ENCODE results near the gene FLNB. TPM values are rescaled to one million over a fixed set of nuclear protein-coding genes. Genes with fewer than 3 reads are reported as not detected.

Gene FLNB
- total and polyA plus RNA-seq, 2 of the 13 experiments (the other 11 are each of a cell fraction or from before 2014, with no cell fraction given): 106 to 130 TPM

DNA sequence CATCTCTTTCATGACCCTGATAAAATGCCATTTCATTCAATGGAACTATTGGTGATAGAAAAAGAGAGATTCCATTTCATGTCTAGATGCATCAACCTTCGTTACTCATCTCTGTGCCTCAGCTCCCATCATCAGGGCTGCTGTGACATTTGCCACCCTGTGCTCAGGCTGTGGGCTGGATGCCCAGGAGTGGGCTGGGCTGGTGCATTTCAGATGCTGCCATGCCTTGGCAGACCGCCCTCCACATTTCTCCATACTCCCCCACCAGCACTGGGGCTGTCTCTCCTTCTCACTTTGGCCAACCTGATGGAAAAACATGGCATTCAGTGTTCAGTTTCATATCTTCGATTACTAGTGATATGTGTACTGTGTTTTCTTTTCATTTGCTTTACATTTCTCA, 143.4 kb downstream of the FLNB start:
- Histone ChIP-seq H3K4me2 (ENCODE audit: low read depth, low read length) (no peak overlapping the region), H3K9ac (ENCODE audit: insufficient read depth, low read depth, low read length) (no peak overlapping the region), H3K36me3 (replicated peaks in 1 of 2; ENCODE audit: control insufficient read depth in 1 of 2, insufficient read depth in 2 of 2, low read length in 2 of 2) (peaks cover 69 to 93% of the 10 kb centered on the region in 2 experiments), H3K27me3 (ENCODE audit: control insufficient read depth in 1 of 2, insufficient read depth in 2 of 2, low read length in 2 of 2) (no peaks in the 10 kb centered on the region), H3K4me3 (replicated peaks in 1 of 3; ENCODE audit: insufficient read depth in 1 of 3, low read depth in 2 of 3, low read length in 3 of 3) (no peak overlapping the region), H3K9me3 (ENCODE audit: low read length) (no peaks in the 10 kb centered on the region), H3K4me1 (ENCODE audit: insufficient read depth, low read length) (no peaks in the 10 kb centered on the region), H3K27ac (ENCODE audit: extremely low read length, insufficient read depth, low read length) (no peak overlapping the region), H2AFZ (ENCODE audit: low read length) (no peak overlapping the region), H3K79me2 (ENCODE audit: insufficient read depth, low read length) (no peaks in the 10 kb centered on the region), H4K20me1 (ENCODE audit: insufficient read depth, low read length) (no peaks in the 10 kb centered on the region)
- intact Hi-C loops (cut with micrococcal nuclease; ENCODE audit: unreplicated experiment): no loop called here
- TF ChIP-seq ATM (IDR thresholded peaks at IDR 0.05; ENCODE audit: borderline replicate concordance): no peak
- peak; percentile 15 for TF ChIP-seq RBM22 (optimal IDR thresholded peaks at IDR 0.05; ENCODE audit: low read length)
- ATAC-seq (no peak), FAIRE-seq (no peak), DNase-seq (ENCODE audit: low spot score) (no peak)
- ChIA-PET CTCF (ENCODE audit: low intra/inter-chr PET ratio, low total read pairs) (no interaction called here), POLR2A (no interaction called here)
- BruUV-seq (replicated peaks): no TSS peak
- in situ Hi-C loops (cut with HindIII; ENCODE audit: extremely low pct_ligation_motif_present, low pct_unique_long_range_greater_than_20kb): no loop called here
- 100% methylated on average over 3 of the region's 3 CpGs for WGBS (ENCODE audit: low lambda C conversion rate)

DNA sequence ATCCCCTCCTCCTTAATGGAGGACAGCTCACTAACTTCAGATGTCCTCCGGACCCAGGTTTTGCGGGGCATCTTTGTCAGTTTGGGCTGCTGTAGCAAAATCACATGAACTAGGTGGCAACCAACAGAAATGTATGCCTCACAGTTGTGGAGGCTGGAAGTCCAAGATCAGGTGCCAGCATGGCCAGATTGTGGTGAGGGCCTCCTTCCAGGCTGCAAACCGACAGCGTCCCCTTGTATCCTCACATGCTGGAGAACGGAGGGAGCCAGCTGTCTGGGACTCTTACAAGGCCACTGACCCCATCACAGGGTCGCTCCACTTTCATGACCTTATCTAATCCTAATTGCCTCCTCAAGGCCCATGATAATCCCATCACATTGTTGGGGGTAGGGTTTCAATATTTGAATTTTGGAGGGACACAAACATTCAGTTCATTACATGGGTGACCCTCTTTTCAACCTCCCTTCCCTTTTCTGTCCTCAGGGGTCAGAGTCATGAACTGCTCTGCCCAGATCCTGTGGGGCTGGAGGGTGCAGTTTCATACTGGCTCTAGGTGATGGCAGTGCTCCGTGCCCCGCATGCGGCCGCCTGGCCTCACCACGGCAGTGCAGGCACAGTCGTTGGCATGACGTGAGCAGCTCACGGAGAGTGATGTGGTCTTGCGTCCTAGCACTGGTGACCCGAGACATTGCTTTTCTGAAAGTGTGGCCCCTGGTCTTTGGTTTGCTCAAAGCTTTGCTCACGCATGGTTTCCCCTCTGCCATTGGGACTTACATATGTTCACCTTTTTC, 144.2 kb downstream of the FLNB start:
- DNase-seq (ENCODE audit: low spot score) (no peak), ATAC-seq (peak; percentile 10; the same call in 2 of the 3 replicates), FAIRE-seq (no peak)
- no peak overlapping the region for H3K9ac ChIP-seq (ENCODE audit: insufficient read depth, low read depth, low read length)
- H3K9me3 ChIP-seq (ENCODE audit: low read length): no peaks in the 10 kb centered on the region
- H3K79me2 ChIP-seq (ENCODE audit: insufficient read depth, low read length): no peaks in the 10 kb centered on the region
- no peaks in the 10 kb centered on the region for H3K27me3 ChIP-seq (ENCODE audit: control insufficient read depth in 1 of 2, insufficient read depth in 2 of 2, low read length in 2 of 2)
- H4K20me1 ChIP-seq (ENCODE audit: insufficient read depth, low read length): no peaks in the 10 kb centered on the region
- ChIA-PET POLR2A (no interaction called here), CTCF (ENCODE audit: low intra/inter-chr PET ratio, low total read pairs) (no interaction called here)
- in situ Hi-C loops (cut with HindIII; ENCODE audit: extremely low pct_ligation_motif_present, low pct_unique_long_range_greater_than_20kb) (no loop called here), intact Hi-C loops (cut with micrococcal nuclease; ENCODE audit: unreplicated experiment) (no loop called here)
- no peaks in the 10 kb centered on the region for H3K4me1 ChIP-seq (ENCODE audit: insufficient read depth, low read length)
- no peak overlapping the region for H2AFZ ChIP-seq (ENCODE audit: low read length)
- no peak overlapping the region for H3K27ac ChIP-seq (ENCODE audit: extremely low read length, insufficient read depth, low read length)
- BruUV-seq (replicated peaks): no TSS peak
- H3K36me3 ChIP-seq (replicated peaks in 1 of 2; ENCODE audit: control insufficient read depth in 1 of 2, insufficient read depth in 2 of 2, low read length in 2 of 2): peaks cover 64 to 92% of the 10 kb centered on the region in 2 experiments
- no peak overlapping the region for H3K4me3 ChIP-seq (replicated peaks in 1 of 3; ENCODE audit: insufficient read depth in 1 of 3, low read depth in 2 of 3, low read length in 3 of 3)
- no peak overlapping the region for H3K4me2 ChIP-seq (ENCODE audit: low read depth, low read length)
- WGBS (ENCODE audit: low lambda C conversion rate): 100% methylated on average over 6 of the region's 17 CpGs
- TF ChIP-seq, protein P1, sequence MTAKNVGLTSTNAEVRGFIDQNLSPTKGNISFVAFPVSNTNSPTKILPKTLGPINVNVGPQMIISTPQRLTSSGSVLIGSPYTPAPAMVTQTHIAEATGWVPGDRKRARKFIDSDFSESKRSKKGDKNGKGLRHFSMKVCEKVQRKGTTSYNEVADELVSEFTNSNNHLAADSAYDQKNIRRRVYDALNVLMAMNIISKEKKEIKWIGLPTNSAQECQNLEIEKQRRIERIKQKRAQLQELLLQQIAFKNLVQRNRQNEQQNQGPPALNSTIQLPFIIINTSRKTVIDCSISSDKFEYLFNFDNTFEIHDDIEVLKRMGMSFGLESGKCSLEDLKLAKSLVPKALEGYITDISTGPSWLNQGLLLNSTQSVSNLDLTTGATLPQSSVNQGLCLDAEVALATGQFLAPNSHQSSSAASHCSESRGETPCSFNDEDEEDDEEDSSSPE (CRISPR knock-in tag; IDR thresholded peaks at IDR 0.05): no peak
- TF ChIP-seq HDAC1 (CRISPR knock-in tag; IDR thresholded peaks at IDR 0.05) (no peak), ZNF569 (CRISPR knock-in tag; IDR thresholded peaks at IDR 0.05; ENCODE audit: borderline replicate concordance) (no peak)
- TF ChIP-seq, protein P2, sequence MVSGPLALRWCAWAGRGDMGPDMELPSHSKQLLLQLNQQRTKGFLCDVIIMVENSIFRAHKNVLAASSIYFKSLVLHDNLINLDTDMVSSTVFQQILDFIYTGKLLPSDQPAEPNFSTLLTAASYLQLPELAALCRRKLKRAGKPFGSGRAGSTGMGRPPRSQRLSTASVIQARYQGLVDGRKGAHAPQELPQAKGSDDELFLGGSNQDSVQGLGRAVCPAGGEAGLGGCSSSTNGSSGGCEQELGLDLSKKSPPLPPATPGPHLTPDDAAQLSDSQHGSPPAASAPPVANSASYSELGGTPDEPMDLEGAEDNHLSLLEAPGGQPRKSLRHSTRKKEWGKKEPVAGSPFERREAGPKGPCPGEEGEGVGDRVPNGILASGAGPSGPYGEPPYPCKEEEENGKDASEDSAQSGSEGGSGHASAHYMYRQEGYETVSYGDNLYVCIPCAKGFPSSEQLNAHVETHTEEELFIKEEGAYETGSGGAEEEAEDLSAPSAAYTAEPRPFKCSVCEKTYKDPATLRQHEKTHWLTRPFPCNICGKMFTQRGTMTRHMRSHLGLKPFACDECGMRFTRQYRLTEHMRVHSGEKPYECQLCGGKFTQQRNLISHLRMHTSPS (CRISPR knock-in tag; IDR thresholded peaks at IDR 0.05; ENCODE audit: low read depth): no peak
- TF ChIP-seq, protein P3, sequence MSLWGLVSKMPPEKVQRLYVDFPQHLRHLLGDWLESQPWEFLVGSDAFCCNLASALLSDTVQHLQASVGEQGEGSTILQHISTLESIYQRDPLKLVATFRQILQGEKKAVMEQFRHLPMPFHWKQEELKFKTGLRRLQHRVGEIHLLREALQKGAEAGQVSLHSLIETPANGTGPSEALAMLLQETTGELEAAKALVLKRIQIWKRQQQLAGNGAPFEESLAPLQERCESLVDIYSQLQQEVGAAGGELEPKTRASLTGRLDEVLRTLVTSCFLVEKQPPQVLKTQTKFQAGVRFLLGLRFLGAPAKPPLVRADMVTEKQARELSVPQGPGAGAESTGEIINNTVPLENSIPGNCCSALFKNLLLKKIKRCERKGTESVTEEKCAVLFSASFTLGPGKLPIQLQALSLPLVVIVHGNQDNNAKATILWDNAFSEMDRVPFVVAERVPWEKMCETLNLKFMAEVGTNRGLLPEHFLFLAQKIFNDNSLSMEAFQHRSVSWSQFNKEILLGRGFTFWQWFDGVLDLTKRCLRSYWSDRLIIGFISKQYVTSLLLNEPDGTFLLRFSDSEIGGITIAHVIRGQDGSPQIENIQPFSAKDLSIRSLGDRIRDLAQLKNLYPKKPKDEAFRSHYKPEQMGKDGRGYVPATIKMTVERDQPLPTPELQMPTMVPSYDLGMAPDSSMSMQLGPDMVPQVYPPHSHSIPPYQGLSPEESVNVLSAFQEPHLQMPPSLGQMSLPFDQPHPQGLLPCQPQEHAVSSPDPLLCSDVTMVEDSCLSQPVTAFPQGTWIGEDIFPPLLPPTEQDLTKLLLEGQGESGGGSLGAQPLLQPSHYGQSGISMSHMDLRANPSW (CRISPR knock-in tag; IDR thresholded peaks at IDR 0.05; ENCODE audit: borderline replicate concordance): no peak
